HG02885 (cell line): Measurements from ENCODE around the gene GRIN2C.

ENCODE experiments used
- ATAC-seq: cut with Tn5 transposase; IDR thresholded peaks from one replicate; pipeline ENCODE4 v1.9.1; 2021; ENCODE audit warnings: mild to moderate bottlenecking; ENCODE audit not compliant: unreplicated experiment, poor library complexity

The GRIN2C gene

GRCh38 chr17:74825952-74826719 is 33.5 kb downstream of the GRIN2C start:
- no peak for ATAC-seq

- no peak for ATAC-seq
These were observed 34.6 kb downstream of the GRIN2C start for GRCh38 chr17:74824961-74825627.

GRCh38 chr17:74822939-74823367 is 36.7 kb downstream of the GRIN2C start:
- ATAC-seq, result no peak

GRCh38 chr17:74822335-74822938 is 37.2 kb downstream of the GRIN2C start:
- ATAC-seq, result no peak

- ATAC-seq, result no peak
These were observed 37.9 kb downstream of the GRIN2C start for GRCh38 chr17:74821655-74822334.

- ATAC-seq, result no peak
These were observed 39.8 kb downstream of the GRIN2C start for GRCh38 chr17:74819801-74820436.

GRCh38 chr17:74818291-74818938 is 41.3 kb downstream of the GRIN2C start:
- no peak for ATAC-seq

- no peak for ATAC-seq
These were observed 42.6 kb downstream of the GRIN2C start for GRCh38 chr17:74816905-74817620.

- ATAC-seq, result no peak
These were observed 43.9 kb downstream of the GRIN2C start for GRCh38 chr17:74815550-74816370.

- ATAC-seq, result no peak
These were observed 44.6 kb downstream of the GRIN2C start for GRCh38 chr17:74815067-74815466.

GRCh38 chr17:74814453-74814852 is 45.2 kb downstream of the GRIN2C start:
- ATAC-seq, result no peak

- ATAC-seq, result no peak
These were observed 47.3 kb downstream of the GRIN2C start for GRCh38 chr17:74812109-74813009.

GRCh38 chr17:74810699-74811485 is 48.8 kb downstream of the GRIN2C start:
- ATAC-seq, result no peak

- ATAC-seq, result no peak
These were observed 50.8 kb downstream of the GRIN2C start for GRCh38 chr17:74808714-74809430.

- no peak for ATAC-seq
These were observed 51.8 kb downstream of the GRIN2C start for GRCh38 chr17:74807925-74808324.

GRCh38 chr17:74807441-74807840 is 52.2 kb downstream of the GRIN2C start:
- ATAC-seq, result no peak
